SH-SY5Y (cell line): ENCODE measurements around the gene CDK6.

ENCODE experiments used
- GATA2 ChIP-seq: IDR thresholded peaks from 2 replicates; pipeline ENCODE4 v1.6.1; 2011; ENCODE audit warnings: mild to moderate bottlenecking, low read depth, low read length
- GATA3 ChIP-seq: IDR thresholded peaks from 2 replicates; pipeline ENCODE4 v1.6.1; 2011; ENCODE audit warnings: low read depth, mild to moderate bottlenecking, low read length, moderate library complexity

DNA sequence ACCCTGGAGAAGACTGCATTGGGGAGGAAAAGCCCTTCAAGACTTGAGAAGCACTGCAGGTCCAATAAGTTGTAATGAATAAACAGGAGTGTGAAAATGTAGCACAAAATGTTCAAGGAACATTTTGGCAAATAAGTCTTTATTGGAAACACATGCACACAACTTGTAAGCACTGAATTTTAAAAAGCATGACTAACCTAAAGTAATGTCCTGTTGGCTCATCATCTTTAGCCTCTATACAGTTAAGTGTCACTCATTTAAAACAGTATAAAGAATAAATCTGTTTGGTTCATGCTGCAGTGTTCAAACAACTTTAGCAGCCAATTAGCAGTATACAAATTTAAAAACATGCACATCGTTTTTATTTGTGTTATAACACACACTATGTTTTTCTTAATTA is 108.6 kb downstream of the CDK6 start:
- TF ChIP-seq GATA2 (no peak), GATA3 (no peak)
